Middle frontal gyrus (tissue), 1 donor: ENCODE measurements around the gene B3GAT3.
"Not testable (repeated sequence)": the region's sequence is repeated elsewhere in the genome, so short reads cannot be mapped to it uniquely, and the experiment has no call there.

Experiments
- DNase-seq: peaks from one replicate; pipeline ENCODE4 v3.0.0-alpha.2; 2015; ENCODE audit warnings: low spot score; ENCODE audit errors: extremely low spot score

B3GAT3 gene

DNA sequence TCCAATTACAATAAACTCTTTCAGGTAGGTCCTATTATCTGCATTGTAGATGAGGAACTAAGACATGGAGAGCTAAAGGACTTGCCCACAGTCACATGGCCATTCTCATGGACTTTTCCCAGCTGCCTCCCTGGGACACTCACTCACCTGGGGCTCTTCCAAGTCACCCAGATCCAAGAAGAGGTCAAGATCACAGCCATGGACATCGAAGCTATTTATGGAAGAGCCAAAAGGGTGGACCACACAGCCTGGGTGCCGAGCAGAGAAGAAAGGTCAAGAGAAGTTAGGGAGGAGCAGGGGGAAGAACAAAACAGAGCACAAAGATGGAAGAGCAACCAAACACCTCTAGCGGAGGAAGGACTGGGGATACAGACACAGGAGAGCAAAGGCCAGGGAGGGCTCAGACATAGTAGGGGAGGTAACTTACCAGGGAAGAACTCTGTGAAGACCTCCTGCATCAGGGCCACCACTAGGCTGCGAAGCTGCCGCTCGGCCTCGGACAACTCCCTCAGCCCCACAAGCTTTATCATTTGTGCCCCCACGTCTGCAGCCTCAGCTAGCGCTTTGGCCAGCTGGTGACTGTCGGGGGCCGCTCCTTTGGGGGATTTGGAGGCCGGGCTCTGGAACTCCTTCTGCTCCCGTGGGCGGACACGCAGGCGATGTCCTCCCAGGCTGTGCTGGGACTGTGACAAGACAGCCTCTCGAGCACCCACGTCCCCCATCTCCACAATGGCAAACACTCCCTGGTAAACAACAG, 40.6 kb downstream of the B3GAT3 start:
- no peak for DNase-seq

DNA sequence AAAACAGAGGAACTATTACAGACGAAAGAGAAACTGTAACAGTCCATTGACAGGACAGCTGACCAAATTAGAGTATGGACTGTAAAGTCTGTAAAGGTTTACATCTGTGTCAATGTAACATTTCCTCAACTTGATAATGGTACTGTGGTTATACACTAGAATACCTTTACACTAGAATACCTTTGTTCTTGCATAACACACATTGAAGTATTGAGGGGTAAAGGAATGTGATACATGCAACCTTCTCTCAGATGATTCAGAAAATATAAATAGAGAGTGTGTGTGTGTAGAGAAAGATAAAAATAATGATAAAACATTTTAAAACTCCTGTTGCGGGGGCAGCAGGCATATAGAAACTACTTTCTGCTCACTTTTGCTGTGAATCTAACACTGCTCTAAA, 42.5 kb downstream of the B3GAT3 start:
- no peak for DNase-seq

DNA sequence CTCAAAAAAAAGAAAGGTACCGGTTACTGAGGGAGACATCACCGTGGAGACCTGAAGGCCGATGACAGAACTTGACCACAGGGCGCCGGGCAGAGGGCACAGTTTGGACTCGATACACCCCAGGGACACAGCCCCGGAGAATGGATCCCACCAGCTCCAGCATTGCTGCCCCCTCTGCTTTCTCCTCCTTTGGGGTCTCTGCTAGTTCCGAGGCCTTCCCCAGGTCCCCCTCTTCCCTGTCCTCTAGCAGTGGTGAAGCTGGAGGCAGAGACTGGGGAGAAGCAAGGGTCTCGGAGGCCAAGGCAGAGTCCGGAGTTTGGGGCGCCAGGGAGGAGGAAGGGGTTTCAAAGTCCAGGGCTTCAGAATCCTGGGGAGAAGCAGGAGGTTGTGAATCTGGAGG, 43.2 kb downstream of the B3GAT3 start:
- no peak for DNase-seq

DNA sequence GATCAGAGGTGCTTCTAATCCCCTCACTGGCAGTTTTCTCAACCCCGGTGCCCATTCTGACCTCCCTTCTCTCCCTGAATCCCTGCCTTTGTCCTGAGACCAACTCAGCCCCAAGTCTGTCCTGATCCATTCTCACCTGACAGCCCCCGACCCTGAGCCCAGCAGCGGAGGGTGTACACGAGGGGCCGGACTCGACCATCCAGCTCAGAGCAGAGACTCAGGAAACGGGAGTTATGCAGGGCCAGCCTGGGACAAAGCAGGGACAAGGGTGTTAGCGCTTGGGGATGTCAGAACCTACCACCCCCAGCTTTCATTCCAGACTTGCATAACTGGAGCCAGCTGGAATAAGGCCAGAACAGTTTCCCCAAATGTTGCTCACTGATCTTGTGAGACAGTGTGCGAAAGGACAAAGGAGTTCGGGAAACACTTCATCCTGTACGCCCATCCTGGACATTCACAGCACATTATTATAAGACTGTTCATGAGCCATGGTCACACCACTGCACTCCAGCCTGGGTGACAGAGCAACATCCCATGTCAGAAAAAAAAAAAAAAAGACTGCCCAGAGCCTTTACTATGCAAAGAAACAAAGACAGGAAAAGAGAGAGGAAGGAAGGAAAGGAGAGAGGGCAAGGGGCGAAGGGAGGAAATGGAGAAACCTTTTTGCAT, 44.6 kb downstream of the B3GAT3 start:
- DNase-seq, result no peak

DNA sequence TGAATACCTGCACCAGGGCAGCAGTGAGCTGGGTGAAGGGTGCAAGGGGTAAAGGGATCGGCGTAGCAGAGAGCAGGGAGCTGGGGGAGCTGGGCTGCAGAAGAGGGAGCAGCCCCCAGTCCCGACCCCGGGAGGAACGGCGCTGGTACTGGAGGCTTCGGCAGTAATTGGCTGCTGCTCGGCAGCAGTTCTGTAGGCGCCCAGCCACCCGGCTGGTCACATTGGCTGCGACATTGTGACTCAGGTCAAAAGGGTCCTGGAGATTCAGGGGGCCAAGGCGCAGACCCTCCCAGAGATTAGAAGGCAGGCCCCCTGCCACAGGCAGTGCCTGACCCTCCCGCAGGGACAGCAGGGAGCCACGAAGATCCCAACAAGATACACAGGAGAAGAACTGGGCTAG, 45.9 kb downstream of the B3GAT3 start:
- DNase-seq, result no peak

DNA sequence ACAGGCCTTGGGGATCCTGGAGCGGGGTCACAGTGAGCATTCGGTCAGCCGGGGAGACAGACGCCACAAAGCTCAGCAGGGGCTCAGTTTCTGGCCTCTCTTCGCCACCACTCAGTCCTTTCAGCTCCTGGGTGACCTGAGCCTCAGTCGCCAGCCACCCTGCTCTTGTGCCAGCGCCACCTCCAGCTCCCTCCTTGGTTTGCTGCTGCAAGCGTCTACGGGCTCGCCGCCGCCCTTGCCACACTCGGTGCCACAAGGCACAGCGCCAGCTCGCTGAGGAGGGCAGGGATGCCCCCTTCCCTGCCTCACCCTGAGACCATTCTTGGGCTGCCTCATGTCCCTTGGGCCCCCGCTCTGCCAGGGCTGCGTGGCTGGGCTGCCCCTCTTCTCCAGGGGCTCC, 46.6 kb downstream of the B3GAT3 start:
- DNase-seq, result no peak

DNA sequence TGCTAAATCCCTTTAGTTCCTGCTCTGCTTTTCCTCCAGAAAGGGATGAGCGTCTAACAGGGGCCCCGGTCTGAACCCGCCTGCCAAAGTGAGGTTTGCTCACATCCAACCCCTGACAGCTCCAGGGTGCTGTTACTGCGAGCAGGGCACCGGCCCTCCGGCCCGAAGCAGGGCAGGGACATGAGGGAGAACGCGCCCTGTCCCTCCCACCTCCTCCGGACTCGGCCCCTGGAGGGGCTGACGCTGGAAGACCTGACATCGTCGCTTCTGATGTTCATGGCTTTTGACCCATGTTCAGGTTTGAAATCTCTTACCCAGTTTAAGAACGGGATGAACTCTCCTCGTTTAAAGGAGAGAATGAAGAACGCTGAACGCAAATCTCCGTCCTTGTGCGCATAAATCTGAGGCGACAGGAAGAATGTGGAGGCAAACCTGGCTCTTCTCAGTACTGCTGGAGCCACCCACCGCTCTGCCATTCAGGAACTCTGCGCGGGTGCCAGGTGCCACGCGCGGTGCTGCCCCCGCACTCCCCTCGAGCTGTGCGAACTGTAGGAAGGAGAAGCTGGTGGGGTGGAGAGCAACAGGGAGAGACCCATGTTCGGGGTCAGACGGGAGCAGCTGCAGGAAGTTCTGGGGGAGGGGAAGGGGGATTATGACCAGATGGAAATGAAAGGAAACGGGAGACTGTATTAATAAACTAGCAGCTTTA, 47.3 kb downstream of the B3GAT3 start:
- no peak for DNase-seq

DNA sequence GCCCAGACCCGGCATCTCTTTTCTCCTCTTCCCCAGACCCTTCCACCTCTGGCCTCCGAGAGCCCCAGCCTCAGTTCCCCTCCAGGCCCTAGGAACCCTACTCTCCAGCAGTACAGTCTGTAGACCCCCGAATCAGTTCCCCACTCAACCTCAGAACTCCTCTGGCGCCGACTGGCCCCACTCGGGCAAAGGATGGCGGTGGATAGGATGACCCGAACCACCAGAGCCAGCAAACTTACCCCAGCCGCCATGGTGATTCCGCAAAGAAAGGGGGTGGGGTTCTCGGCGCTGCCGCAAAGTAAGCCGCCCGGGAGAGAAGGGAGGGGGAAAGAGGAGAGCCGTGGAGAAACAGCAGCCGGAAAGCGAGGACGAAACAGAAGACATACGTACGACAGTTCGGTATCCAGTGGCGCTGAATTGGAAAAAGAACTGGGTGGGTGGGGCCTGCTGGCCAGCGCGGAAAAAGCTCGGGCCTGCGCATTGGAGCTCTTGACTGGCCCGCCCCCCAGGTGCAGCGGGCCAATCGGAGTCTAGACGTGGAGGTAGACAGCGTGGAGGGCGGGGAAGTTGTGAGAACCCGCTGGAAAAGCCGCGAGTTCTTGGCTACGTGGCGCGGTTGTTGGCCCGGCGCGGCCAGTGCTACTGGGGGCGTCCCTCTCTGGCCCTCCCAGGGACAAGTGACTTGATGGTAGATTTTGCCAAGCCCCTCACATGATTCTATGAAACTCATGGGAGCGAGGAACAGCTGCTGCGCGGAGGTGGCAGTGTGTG, 48.0 kb downstream of the B3GAT3 start, which contains the start of gene EEF1G:
EEF1G (minus strand) TSS at position 300 of the 771 bp plus-strand sequence; CDS start at position 251, 49 bp downstream.
- peak; percentile 99 for DNase-seq

DNA sequence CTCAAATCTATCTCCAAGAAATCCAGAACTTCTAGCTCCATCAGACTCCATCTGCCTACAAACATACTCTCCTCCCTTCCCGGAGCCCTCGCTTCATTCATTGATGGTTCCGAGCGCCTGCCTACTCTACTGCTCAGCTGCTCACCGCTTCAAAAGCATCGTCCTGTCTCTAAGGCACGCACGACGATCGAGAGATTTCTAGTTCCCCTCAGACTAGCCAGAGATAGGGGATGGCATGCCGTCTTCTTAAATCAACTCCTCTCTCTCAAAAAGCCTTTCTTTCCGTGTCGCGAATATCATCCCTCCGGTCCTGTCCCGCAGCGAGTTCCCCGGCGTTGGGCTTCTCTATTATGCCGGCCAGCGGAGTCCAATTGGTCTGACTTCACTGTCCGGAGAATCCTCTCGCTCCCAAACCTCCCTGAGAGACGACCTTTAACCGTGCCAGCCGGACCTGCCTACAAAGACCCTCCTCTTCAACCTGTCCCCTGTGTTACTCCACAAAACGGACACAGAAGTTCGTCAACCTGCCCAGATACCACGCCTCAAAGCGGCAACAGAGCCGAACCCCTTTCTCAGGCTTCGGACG, 48.7 kb downstream of the B3GAT3 start:
- DNase-seq, result no peak

DNA sequence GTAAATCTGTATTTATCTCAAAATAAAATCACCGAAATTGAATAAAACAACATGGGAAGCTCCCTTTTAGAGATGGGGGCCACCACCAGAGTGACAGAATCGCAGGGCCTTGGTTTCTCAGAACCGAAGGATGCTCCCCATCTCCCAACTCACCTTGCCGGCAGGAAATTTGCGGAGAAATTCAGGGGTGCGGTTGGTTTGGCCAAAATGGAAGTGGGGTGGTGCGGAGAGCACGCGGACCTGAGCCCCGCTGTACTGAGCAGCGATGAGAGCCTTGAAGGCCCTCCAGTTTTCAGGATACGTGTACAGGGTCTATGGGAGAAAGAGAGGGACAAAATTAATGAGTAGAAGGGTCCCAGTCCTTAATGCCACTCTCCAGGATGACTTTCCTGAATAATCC, 49.4 kb downstream of the B3GAT3 start:
- DNase-seq, result no peak

DNA sequence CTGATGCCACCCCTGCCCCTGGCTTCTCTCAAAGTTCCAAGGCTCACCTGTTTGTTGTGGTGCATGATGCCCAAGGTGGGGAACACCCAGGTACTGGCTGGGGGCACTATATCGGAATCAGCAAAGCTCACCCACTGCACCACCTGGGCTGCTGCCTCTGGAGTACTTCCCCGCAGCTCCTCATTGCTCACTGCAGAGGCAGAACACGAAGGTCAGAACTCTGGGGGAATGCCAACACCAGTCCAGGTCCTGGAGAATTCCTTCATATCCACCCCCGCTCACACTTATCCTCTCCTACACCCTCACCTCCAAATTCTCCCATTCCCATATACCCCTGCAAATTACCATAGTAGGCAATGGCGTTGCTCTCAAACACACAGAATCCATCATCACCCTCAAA, 50.3 kb downstream of the B3GAT3 start:
- not testable (repeated sequence) for DNase-seq

DNA sequence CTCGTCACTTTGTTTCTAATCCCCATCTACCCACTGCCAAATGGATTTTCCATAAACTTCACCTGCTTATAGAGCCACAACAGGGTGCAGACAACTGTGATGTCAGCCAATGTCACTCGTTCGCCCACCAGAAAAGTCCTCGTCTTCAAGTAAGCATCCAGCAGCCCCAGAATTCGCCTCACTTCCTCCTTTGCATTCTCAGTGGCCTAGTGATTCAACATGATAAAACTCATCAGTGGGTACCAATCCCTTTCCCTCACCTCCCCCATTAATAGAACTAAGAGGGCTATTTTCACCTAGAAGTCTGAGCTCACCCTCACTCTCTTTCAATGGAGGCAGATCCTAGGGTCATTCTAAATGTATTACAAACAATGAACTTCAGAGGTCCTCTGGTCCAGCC, 50.9 kb downstream of the B3GAT3 start:
- not testable (repeated sequence) for DNase-seq

DNA sequence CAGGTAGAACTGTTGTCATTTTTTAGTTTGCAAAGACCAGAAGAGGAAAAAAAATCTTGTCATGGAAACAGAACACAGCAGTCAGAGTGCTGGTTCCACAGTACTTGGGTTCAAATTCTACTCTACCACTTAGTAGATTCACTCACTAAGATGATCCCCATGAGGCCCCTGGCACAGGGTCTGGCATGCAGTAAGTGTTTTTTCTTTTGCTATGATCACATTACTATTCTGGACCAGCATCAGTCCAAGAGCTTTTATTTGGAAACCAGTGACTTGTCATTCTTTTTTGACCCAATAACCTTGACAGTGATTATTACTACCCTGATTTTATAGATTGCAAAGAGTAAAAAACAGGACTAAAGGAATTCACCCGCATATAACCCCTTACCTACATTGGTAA, 52.2 kb downstream of the B3GAT3 start:
- no peak for DNase-seq

DNA sequence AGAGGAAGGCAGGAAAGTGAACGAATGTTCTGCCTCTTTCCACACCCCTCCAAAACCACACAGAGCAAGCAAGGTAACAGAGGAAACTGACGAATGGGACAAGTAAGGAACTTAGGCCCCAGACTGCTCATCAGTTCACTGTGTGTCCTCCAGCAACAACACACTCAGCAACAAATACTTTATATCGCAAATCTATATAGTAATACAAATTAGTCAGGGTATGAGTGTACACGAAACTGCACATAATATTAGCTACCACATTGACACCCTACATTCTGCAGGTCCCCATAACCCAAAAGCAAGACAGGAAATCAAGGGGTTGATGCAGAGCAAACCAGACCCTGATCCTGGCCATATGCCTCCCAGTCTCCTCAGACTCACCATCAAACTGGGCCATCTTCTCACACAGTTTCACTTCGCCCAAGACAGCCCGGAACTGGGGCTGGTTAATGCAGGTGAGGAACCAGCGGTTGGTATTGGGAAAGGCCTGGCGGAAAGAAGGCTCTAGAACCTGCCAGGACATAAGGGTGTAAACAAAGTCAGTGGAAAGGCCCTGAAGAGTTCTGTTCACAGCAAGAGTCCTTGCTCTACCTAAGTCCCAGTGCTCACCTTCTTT, 54.7 kb downstream of the B3GAT3 start:
- no peak for DNase-seq

DNA sequence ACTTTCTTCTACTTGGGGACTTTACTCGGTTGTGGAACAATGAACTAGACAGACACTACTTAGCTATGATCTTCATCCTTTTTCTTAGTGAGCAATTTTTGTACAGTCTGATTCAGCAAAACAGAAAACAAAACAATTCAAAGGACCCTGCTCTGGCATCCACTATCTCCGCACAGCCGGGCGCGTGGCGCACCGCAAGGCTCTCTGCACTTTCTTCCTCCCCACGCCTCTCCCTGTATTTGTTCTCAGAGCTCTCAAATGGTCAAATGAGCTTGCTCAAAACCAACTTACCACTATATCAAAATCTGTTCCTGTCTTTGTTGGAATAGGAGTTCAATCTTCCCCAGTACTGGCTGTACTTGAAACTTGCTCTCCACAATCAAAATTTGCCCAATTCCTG, 55.5 kb downstream of the B3GAT3 start:
- no peak for DNase-seq
